Astrocyte (in vitro differentiated cells and primary cell): ENCODE data around the gene PPIL6.

Experiments used
- CTCF ChIP-seq: IDR thresholded peaks from 2 replicates; pipeline ENCODE4 v1.5.1; 2011; ENCODE audit warnings: low read depth, mild to moderate bottlenecking, inconsistent platforms, low read length, moderate library complexity; ENCODE audit not compliant: insufficient read depth
- EZH2 ChIP-seq: IDR thresholded peaks from 2 replicates; pipeline ENCODE4 v1.6.1; 2012; ENCODE audit warnings: mild to moderate bottlenecking, low read length, inconsistent platforms; ENCODE audit not compliant: insufficient read depth

GRCh38 chr6:109451376-109451775 is 10.9 kb upstream of the PPIL6 start:
- TF ChIP-seq CTCF, result no peak
- no peak for TF ChIP-seq EZH2
